ENCODE data around the gene HFM1. TPM values are rescaled to one million over a fixed set of nuclear protein-coding genes. Genes with fewer than 3 reads are reported as not detected.

HFM1 gene
- total and polyA plus RNA-seq, 9 of the 15 experiments (the other 6 are each of a cell fraction or from before 2014, with no cell fraction given), result 1.5 to 6.4 (median 3.7) TPM

DNA sequence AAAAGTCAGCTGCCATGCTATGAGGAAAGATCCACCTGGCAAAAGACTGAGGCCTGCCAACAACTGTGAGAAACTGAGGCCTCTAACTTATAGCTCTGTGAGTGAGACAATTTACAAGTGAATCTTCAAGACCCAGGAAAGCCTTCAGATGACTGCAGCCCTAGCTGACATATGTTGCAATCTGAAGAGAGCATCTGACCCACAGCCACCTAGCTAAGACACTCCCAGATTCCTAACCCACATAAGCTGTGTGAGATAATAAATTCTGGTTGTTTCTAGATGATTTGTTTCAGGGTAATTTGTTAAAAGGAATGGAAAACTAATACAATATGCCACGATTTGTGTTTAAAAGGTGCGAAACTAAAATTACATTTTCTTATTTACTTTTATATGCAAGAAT, 55.1 kb downstream of the HFM1 start (continued):
- TF ChIP-seq, protein P1, sequence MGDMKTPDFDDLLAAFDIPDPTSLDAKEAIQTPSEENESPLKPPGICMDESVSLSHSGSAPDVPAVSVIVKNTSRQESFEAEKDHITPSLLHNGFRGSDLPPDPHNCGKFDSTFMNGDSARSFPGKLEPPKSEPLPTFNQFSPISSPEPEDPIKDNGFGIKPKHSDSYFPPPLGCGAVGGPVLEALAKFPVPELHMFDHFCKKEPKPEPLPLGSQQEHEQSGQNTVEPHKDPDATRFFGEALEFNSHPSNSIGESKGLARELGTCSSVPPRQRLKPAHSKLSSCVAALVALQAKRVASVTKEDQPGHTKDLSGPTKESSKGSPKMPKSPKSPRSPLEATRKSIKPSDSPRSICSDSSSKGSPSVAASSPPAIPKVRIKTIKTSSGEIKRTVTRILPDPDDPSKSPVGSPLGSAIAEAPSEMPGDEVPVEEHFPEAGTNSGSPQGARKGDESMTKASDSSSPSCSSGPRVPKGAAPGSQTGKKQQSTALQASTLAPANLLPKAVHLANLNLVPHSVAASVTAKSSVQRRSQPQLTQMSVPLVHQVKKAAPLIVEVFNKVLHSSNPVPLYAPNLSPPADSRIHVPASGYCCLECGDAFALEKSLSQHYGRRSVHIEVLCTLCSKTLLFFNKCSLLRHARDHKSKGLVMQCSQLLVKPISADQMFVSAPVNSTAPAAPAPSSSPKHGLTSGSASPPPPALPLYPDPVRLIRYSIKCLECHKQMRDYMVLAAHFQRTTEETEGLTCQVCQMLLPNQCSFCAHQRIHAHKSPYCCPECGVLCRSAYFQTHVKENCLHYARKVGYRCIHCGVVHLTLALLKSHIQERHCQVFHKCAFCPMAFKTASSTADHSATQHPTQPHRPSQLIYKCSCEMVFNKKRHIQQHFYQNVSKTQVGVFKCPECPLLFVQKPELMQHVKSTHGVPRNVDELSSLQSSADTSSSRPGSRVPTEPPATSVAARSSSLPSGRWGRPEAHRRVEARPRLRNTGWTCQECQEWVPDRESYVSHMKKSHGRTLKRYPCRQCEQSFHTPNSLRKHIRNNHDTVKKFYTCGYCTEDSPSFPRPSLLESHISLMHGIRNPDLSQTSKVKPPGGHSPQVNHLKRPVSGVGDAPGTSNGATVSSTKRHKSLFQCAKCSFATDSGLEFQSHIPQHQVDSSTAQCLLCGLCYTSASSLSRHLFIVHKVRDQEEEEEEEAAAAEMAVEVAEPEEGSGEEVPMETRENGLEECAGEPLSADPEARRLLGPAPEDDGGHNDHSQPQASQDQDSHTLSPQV (IDR thresholded peaks at IDR 0.05), result no peak
- TF ChIP-seq, protein P2, sequence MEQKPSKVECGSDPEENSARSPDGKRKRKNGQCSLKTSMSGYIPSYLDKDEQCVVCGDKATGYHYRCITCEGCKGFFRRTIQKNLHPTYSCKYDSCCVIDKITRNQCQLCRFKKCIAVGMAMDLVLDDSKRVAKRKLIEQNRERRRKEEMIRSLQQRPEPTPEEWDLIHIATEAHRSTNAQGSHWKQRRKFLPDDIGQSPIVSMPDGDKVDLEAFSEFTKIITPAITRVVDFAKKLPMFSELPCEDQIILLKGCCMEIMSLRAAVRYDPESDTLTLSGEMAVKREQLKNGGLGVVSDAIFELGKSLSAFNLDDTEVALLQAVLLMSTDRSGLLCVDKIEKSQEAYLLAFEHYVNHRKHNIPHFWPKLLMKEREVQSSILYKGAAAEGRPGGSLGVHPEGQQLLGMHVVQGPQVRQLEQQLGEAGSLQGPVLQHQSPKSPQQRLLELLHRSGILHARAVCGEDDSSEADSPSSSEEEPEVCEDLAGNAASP (IDR thresholded peaks at IDR 0.05), result no peak
- TF ChIP-seq, protein P3, sequence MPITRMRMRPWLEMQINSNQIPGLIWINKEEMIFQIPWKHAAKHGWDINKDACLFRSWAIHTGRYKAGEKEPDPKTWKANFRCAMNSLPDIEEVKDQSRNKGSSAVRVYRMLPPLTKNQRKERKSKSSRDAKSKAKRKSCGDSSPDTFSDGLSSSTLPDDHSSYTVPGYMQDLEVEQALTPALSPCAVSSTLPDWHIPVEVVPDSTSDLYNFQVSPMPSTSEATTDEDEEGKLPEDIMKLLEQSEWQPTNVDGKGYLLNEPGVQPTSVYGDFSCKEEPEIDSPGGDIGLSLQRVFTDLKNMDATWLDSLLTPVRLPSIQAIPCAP (CRISPR knock-in tag; IDR thresholded peaks at IDR 0.05; ENCODE audit: borderline replicate concordance), result no peak

DNA sequence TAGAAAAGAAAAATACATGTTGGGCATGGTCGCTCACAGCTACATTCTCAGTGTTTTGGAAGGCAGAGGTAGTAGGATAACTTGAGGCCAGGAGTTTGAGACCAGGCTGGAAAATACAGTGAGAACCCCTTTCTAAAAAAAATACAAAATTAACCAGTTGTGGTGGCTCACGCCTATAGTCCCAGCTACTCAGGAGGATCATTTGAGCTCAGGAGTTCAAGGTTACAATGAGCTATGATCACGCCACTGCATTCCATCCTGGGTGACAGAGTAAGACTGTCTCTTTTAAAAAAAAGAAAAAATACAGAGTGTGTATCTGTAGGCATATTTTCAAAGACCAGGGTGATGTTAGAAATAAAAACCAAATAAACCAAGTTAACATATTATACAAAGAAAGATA, 57.8 kb downstream of the HFM1 start:
- intact Hi-C loops (cut with micrococcal nuclease) (no loop called here), in situ Hi-C loops (cut with MboI) (no loop called here)
- no peaks in the 10 kb centered on the region for H3K79me2 ChIP-seq (ENCODE audit: control insufficient read depth, insufficient read depth, low read length)
- no peak overlapping the region for H3K27ac ChIP-seq (ENCODE audit: extremely low read depth, low read depth, low read length)
- ATAC-seq (no peak), FAIRE-seq (no peak), DNase-seq (ENCODE audit: extremely low read depth in 1 of 4, low spot score in 3 of 4) (no peak)
- H2AFZ ChIP-seq (ENCODE audit: low read depth, low read length), result no peak overlapping the region
- 66% methylated on average over 3 of the region's 3 CpGs for WGBS (ENCODE audit: insufficient coverage, low coverage, missing lambda C conversion rate)
- H3K4me1 ChIP-seq (replicated peaks in 1 of 2; ENCODE audit: control insufficient read depth in 2 of 2, insufficient read depth in 2 of 2, low read length in 2 of 2), result 0 out of 5 replicates have a peak, but pooled peaks cover 0 to 2% of the 10 kb centered on the region in 2 experiments
- no peak overlapping the region for H3K9ac ChIP-seq (ENCODE audit: insufficient read depth in 1 of 2, low read depth in 2 of 2, low read length in 2 of 2)
- no peaks in the 10 kb centered on the region for H3K9me3 ChIP-seq (replicated peaks; ENCODE audit: control insufficient read depth, insufficient read depth, low read depth, low read length)
- H3K36me3 ChIP-seq (ENCODE audit: control insufficient read depth, insufficient read depth, low read length), result no peaks in the 10 kb centered on the region
- no peaks in the 10 kb centered on the region for H3K27me3 ChIP-seq (ENCODE audit: control insufficient read depth in 2 of 2, insufficient read depth in 2 of 2, low read length in 2 of 2)
- BruUV-seq (replicated peaks), result no TSS peak
- no peaks in the 10 kb centered on the region for H3K9me1 ChIP-seq (ENCODE audit: control insufficient read depth, insufficient read depth, low read length)
- no peak overlapping the region for H3K4me2 ChIP-seq (ENCODE audit: insufficient read depth, low read length)
- H4K20me1 ChIP-seq (replicated peaks; ENCODE audit: control insufficient read depth, insufficient read depth, low read length), result no peaks in the 10 kb centered on the region
- CTCF ChIA-PET (ENCODE audit: low intra/inter-chr PET ratio), result no interaction called here
- POLR2A ChIA-PET, result no interaction called here
- no peak overlapping the region for H3K4me3 ChIP-seq
- no peak for TF ChIP-seq CREBBP (IDR thresholded peaks at IDR 0.05; ENCODE audit: low read depth, low read length)
- no peak for TF ChIP-seq SREBF1 (IDR thresholded peaks at IDR 0.05; ENCODE audit: borderline replicate concordance, low read depth, low read length)
- no peak for TF ChIP-seq GABPA (tag; conservative IDR thresholded peaks at IDR 0.05; ENCODE audit: low read depth)
- TF ChIP-seq, protein P4, sequence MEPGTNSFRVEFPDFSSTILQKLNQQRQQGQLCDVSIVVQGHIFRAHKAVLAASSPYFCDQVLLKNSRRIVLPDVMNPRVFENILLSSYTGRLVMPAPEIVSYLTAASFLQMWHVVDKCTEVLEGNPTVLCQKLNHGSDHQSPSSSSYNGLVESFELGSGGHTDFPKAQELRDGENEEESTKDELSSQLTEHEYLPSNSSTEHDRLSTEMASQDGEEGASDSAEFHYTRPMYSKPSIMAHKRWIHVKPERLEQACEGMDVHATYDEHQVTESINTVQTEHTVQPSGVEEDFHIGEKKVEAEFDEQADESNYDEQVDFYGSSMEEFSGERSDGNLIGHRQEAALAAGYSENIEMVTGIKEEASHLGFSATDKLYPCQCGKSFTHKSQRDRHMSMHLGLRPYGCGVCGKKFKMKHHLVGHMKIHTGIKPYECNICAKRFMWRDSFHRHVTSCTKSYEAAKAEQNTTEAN (CRISPR knock-in tag; IDR thresholded peaks at IDR 0.05), result no peak
- TF ChIP-seq GTF2A2 (tag; IDR thresholded peaks at IDR 0.05), result no peak
- no peak for TF ChIP-seq SAP30 (IDR thresholded peaks at IDR 0.05; ENCODE audit: borderline replicate concordance, insufficient read depth, low read depth, low read length, poor library complexity, severe bottlenecking)
- TF ChIP-seq, protein P5, sequence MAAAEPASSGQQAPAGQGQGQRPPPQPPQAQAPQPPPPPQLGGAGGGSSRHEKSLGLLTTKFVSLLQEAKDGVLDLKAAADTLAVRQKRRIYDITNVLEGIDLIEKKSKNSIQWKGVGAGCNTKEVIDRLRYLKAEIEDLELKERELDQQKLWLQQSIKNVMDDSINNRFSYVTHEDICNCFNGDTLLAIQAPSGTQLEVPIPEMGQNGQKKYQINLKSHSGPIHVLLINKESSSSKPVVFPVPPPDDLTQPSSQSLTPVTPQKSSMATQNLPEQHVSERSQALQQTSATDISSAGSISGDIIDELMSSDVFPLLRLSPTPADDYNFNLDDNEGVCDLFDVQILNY (CRISPR knock-in tag; IDR thresholded peaks at IDR 0.05), result no peak
- TF ChIP-seq ZNF224 (CRISPR knock-in tag; IDR thresholded peaks at IDR 0.05), result no peak
- no peak for TF ChIP-seq MTA2 (IDR thresholded peaks at IDR 0.05; ENCODE audit: low read depth)

Data from K562 (cell line).